Activated gamma-delta T cell treated with anti-CD3 and anti-CD28 coated beads, Interleukin-2, amount 50 U/mL, for 16 hours (primary cell): ENCODE measurements around the gene ABCC8.

Experiments
- DNase-seq: peaks from one replicate; pipeline ENCODE4 v3.0.0-alpha.2; 2020; ENCODE audit warnings: low read depth

ABCC8 gene

DNA sequence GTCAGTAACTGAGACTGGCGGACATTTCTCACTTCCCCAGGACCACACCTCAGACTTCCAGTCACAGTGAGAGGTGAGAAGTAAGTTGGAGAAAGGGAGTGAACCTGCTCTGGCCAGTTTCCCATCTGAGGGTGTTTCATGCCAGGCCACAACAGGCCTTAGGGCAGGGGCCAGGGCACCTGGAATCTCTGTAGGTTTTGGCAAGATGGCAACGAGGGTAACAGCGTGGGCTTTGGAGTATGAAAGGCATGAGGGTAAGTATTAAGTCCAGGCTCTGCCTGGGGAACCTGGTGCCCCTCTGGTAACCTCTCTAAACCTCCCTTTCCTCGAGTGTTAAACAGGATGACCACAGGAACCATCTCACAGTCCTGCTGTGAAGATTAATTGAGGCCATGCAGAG lies 28.5 kb upstream of the ABCC8 start:
- no peak for DNase-seq

DNA sequence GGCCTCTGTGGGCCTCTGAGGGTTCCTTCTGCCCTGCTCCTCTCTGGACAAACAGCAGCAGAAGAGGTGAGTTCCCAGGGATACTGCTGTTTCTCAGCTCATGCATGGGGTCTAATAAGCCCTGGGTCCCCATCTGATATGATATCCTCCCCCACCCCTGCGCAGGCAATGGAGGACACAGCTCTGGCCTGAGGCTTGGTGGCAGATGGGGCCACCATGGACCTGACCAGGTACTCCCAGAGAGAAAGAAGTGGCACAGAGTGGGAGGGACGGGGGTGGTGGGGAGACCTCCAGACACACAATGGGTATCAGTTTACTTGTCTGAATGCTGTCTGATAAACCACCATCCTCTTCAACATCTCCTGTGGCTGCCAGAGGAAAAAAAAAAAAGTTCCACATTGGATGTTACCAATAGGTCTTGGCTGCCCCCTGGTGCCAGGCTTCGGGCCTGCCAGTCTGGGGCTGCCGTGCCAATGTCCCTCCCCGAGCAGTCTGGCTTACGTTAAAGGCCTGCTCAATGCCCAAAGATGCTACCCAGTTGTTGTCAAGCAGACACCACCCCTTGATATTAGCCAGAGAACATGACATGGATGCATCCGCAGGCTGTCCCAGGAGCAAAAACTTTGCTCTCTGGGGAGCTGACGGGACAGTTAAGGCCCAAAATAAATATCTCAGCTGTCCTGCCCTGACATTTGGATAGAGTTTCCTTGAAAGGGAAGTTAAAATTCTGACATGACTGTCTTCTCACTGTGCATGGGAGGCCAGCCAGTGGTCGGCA lies 27.9 kb upstream of the ABCC8 start:
- DNase-seq: peak; percentile 66

DNA sequence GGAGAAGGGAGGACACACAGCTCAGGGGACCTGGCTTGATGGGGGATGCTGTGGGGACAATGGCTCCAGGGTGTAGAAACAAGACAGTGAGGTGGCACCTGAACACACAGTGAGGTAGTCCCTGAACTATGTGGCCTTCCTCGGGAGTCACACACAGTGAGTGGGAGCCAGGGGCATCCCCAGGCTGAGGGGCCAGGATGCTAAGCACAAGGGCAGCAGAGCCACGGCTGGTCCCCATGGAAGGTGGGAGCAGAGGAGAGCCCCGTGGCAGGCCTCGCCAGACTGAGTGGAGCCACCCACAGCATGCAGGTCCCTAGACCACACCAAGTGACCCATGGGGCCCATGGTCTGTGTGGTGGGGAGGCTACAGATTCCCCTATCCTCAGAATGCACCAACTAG lies 26.0 kb upstream of the ABCC8 start:
- no peak for DNase-seq

DNA sequence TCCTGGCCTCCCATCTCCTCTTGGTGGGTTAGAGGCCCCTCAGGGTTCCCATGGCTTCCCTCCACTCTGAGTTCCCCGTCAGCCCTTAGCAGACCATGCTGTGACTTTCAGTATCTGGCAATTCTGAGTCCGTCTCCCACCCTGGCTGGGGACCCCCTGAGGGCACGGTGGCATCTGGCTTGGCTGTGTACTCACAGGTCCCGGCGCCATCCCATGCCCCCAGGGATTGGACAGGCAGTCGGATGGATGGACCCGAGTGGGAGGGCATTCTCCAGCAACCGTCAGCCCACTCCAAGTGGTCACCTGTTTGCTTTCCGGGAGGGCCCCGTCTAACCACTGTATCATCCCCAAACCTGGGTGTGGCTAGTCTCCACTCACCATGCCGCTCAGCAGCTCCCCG lies 24.0 kb upstream of the ABCC8 start:
- no peak for DNase-seq

DNA sequence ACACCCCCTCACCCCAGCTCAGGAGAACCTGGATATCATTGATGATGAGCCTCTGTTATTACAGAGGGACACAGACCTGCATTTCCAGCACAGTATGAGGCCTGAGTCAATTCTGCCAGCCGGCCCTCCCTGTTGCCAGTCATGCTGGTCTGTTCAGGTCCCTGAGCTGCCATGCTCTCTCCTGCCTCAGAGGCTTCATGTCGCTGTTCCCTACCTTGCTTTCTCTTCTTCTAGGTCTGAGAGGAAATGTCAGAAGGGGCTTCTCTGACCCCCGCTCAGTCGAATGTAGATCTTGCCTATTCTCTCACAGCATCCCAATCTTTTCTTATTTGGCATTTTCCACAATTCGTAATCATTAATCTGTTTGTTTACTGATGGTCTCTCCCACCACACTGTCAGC lies 21.8 kb upstream of the ABCC8 start:
- no peak for DNase-seq

DNA sequence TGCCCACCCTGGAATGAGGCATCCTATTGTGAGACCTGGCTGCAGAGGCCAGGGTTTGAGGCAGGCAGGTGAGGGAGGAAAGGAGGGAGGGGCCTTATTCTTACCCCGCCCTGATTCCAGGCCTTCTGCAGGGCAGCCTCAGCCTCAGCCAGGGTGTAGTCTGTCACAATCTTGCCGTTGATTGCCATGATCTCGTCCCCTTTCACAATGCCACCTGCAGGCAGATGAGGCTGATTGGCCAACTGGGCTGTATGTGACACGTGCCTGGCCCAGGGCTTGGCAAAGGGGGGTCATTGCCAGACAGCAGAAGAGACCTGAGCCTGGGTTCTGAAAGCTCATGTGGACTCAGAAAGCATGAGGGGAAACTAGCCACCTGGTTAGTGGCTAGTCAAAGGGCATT lies 21.4 kb upstream of the ABCC8 start:
- DNase-seq: no peak

DNA sequence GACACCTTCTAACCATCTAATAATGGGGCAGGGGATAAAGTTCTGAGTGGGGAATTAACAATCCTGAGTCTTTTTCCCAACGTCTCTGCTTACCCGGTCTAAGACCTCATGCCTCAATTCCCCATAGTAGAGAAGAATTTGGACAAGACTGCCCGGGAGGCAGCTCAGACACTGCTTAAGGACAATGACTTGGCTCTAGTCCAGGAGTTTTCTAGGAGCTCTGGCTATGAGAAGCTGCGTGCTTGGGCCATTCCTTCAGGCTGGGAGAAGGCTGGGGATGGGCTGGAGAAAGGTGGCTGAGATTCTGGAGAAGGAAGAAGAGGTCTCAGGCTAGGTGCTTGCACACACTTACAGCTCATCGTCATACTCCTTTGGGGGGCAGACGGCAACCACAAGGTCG lies 19.8 kb upstream of the ABCC8 start:
- DNase-seq: no peak

DNA sequence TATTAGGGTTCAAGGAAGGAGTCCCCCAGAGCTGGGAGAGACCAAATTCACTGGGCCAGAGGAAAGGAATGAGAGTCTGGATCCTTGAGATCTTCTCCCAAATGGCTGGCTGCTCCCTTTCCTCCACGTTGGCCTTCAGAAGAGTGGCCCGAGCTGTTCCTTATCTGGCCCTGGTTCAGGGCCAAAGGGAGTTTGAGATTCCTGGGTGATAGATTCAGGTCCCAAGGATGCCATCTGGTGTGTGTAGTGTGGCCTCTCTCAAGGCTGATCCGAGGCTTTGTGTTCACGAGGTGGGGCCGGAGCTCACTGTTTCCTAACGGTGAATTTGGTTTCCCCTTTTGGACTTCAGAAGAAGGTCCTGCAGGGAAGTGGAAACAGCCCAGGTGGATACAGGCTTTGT lies 17.4 kb upstream of the ABCC8 start:
- DNase-seq: no peak

DNA sequence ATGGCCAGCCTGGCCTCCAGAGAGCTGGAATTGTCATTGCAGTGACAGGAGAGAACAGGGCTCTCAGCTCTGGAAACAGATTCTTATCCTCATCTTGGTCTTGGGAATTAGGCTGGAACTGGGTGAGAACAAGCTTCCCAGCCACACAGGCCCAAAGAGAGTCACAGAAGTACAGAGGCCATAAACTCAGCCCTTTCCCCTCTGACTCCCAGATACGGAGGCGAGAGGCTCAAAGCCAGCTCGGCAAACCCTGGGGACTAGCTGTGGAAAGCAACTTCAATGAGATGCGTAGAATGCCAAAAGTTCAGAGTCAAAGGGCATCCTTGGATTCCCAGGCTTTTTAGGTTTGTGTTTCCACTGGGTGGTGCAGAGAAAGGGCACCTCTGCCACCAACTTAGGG lies 14.3 kb upstream of the ABCC8 start:
- DNase-seq: no peak

DNA sequence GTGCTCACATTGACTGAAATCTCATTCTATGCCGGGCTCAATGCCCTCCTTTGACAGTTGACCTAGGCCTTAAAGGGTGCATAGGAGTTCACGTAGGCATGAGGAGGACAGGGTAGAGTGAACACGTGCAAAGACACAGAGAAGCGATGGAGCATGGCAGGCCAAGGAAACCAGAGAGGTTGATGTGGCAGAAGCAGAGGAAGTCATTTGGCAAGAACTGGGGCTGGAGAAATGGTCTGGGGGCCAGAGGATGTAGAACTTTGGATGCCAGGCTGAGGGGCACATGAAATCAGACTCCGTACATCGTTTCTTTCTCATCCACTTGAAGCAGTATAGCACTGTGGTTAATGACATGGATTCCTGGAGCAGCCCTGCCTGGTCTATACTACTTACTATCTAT lies 13.6 kb upstream of the ABCC8 start:
- no peak for DNase-seq

DNA sequence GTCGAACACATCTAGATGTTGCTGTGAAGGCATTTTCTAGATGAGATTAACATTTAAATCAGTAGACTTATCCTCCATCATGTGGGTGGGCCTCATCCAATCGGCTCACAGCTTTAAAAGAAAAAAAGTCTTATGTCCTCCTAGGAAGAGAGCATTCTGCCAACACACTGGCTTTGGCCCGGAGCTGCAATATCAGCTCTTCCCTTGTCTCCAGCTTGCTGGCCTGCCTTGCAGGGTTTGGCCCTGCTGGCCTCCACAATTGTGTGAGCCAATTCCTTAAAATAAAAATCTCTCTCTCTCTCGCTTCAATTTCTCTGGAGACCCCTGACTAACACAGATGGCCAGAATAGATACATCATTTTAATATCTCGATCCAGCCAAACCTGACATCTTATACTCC lies 13.1 kb upstream of the ABCC8 start:
- DNase-seq: no peak

DNA sequence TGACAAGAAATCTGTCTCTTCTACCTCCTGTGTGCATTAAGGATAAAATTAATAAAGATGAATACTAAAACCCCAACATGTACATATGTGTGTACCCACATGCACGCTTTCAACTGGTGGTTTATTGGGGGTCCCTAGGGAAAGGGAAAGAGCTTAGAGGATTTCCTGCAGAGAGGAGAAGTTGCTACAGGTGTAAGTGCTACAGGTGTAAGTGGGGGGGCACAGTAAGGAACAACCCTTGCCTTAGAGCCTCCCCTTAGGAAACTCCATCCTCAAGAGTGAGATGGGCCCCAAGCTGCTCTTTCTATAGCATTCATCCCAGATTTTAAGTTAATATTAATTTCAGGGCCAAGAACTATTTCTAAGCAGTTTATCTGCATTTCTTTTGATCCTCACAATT lies 11.9 kb upstream of the ABCC8 start:
- DNase-seq: no peak

DNA sequence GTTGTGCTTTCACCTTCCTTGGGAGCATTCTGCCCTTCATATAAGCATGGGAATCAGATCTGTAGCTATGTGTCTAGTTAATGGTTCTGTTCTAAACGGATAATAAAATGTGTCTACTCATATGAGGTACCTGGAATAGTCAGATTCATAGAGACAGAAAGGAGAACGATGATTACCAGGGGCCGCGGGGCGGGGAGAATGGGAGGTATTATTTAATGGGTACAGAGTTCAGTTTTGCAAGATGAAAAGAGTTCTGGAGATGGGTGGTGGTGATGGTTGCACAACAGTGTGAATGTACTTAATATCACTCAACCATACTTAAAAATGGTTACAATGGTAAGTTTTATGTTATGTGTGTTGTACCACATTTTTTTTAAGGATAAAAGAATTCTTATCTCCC lies 10.0 kb upstream of the ABCC8 start:
- DNase-seq: no peak

DNA sequence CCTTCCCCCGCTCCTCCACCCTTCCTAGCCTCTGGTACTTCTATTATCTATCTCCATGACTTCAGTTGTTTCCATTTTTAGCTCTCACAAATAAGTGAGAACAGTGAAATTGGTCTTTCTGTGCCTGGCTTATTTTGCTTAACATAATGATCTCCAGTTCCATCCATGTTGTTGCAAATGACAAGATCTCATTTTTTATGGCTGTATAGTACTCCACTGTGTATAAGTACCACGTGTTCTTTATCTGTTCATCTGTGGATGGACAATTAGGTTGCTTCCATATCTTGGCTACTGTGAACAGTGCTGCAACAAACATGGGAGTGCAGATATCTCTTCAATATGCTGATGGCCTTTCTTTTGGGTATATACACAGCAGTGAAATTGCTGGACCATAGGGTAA lies 6.9 kb upstream of the ABCC8 start:
- no peak for DNase-seq

DNA sequence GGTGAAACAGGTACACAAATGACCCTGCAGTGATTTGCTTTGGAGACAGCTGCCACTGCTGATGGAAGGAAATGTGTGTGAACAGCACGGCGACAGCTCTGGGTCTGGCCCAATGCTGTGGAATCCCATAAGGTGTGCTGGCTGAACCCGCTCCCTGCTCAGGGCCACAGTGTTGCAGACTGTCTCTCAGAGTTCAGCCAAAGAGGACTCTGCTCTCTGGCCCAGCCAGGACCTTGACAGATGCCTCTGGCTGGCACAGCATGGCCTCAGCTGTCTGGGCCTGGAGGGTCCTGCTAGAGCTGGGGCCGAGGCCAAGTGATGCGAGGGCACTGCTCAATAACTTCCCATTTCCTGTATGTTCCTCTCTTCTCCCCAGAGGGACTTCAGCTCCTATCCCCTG lies 5.3 kb upstream of the ABCC8 start:
- DNase-seq: no peak

DNA sequence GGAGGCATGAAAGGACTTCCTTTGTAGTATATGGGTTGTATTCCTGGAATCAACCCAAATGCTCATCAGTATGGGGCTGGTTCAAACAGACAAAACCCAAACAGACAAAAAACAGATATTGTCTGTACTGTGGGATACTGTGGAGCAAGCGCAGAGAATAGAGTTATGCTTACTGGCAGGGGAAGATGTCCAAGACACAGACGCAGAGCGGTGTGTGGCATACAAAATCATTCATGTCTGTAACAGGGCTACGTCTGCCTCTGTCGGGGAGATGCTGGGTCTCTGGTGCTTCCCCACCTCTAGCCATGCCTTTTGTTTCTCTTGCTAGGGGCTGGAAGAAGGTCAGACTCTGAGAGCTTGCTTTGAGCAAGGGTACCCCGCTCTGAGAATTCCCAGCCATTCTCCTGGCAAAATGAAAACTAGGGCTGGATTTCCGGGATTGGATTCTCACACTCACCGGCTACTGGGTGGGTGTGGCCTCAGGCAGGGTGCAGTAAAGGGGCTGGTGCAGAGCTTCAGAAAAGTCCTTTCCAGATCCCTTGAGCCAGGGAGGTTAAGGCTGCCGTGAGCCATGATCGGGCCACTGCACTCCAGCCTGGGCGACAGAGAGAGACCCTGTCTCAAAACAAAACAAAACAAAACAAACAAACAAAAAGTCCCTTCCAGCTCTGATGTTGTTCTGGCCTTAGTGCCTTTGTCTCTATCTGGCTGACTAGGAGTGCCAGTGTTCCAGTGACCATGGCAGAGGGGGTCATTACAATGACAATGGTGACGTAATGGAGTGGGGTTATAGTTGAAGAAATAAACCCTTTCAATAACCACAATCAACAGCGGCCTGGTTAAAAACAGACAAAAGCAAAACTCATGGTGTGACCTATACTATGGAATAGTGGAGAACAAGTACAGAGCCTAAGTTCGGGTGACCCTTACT lies 2.9 kb upstream of the ABCC8 start:
- no peak for DNase-seq

DNA sequence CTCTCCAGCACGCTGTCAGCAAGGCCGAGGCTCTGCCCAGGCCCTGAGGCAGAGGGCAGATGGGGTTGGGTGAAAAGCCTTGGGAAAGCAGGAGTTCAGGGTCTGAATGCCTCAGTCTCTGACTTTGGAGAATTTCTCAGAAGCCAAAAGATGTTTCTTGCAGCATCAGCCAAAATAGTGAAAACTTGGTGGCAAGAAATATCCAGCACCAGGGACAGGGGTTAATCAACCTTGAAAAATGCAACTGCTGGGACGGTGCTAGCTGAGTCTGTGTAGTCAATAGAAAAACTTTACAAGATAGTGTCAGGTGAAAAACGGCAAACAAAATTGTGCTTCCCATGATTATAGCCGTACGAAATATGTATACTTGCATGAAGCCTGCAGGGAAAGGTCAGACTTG lies 1.4 kb upstream of the ABCC8 start:
- no peak for DNase-seq

DNA sequence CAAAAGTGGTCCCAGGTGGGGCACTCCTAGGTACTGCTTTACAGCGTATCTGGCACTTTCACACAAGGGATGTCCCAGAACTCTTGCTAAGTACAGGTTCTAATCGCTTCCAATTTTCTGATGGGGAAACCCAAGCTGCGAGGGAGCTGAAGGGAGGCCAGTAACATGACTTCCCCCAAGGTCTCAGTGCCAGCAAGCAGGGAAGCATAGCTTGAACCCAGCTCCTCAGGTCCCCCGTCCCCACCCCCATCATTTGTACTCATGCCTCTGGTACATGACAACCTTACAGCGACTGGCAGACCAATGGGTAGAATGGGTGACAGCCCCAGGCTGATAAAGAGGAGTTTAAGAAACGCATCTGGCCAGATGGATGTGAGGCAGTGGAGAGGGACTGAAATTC lies 716 bp upstream of the ABCC8 start:
- no peak for DNase-seq

DNA sequence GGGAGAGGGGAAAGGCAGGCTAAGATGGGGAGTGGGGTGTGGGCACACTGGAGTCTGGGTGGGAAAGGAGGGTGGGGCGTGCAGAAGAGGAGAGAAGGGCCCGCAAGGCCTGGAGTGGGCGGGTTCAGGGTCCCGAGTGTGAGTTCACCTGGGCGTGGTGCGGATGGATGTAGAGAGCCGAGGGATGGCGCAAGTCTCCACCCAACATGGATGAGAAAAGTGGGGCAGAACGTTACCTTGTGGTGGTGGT lies 364 bp upstream of the ABCC8 start:
- DNase-seq: no peak

DNA sequence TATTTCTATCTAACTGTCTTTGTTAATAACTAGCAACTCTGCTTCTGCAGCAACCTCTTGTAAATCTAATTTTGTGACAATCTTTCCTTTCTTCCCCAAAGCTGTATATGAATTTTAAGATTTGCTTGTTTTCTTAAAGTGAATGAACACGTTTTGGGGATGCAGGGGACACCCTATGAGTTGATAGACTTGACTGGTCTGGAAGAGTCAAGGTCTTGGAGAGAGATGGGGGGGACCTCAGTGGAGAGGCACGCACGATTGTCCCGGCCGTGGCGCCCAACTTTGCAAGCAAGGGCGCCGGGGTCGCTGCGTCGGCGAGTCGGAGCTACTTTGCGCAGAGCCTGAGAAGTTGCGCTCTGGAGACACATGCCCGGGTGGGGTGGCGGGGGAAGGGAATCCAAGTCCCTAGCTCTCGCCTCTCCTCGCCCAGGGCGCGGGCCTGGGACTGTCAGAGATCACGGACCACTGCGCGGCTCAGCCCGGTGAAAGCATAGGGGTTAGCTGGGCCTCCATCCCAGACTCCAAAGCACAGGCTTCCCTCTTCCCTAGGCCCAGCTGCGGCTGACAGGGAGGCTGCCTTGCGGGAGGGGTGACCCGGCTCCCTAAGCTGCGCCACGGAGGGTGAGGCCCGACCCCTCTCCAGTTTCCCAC lies 854 bp downstream of the ABCC8 start:
- no peak for DNase-seq

DNA sequence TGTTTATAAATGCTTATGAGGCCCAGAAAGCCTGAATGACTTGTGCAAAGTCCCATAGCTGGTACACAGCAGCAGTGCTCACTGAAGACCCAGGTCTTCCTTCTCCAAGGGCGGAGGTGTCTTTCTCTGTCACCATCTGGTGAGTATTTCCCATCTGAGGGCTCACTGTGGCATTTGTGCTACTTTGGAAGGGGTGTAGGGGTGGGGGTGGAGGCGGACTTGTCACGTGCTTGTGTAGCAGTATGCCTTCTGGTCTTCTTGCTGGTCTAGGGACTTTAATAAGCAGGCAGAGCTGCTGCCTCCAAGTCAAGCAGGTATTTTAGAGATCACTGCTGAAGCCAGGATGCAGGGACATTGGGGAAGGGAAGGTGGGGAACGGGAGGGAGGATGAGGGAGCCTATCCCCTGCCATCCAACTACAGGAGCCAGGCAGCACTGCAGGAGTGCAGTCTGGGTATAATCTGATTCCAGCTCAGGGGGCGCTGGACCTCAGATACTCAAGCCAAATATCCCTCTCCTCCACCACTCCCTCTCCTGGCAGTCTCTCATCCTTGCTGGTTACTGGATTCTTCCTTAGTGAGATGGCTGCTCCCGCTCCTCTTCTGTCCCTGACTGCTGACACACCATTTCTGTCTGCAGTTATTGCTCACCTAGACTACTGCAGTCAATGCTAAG lies 3.4 kb downstream of the ABCC8 start:
- no peak for DNase-seq

DNA sequence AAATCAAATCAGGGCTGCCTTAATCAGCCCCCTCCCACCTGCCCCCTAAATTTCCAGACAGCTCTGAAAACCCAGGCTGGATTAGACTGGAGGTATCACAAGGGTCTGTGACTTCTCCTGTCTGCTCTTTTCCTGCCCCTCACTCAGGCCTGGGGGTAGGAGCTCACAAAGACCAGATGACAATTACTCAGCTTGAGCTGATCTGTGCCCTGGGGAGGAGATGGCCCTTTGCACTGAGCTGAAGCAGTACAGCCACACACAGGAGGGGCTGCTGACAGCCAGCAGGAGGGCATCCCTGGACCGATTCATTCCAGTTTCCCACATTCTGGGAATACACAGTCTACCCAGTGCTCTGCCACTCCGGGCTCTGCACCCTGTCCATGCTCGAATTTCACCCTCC lies 4.2 kb downstream of the ABCC8 start:
- no peak for DNase-seq

DNA sequence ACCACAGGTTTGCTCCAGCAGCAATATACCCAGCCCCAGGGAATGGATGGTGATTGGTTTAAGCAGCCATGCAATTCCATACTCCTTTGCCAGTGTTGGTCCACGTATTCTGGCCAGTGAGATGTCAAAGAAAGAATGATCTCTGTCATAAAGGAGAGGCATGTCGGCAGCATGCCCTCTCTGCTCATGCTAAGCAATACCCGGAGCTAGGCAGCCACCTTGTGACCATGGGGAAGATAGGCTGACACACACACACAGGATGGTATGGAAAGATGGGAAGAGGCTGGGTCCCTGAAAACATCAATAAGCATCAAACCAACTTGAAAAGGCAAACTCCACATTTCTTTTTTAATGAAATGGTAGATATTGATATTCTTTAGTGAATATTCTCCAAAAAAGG lies 5.1 kb downstream of the ABCC8 start:
- DNase-seq: no peak
